ENCODE data around the gene KRT27. TPM values are rescaled to one million over a fixed set of nuclear protein-coding genes. Genes with fewer than 3 reads are reported as not detected.

The KRT27 gene
- total and polyA plus RNA-seq, 2 donors (not counting 3 experiments of a cell fraction or from before 2014, with no cell fraction given), result not detected

- no peaks in the 10 kb centered on the region for H3K36me3 ChIP-seq (ENCODE audit: control insufficient read depth in 2 of 2, extremely low read depth in 1 of 2, insufficient read depth in 2 of 2, low read length in 2 of 2)
- ChIA-PET CTCF (no interaction called here), POLR2A (no interaction called here)
- no peak overlapping the region for H3K4me2 ChIP-seq (ENCODE audit: insufficient read depth, low read length)
- dilution Hi-C loops (cut with MboI; ENCODE audit: extremely low pct_ligation_motif_present, low sequenced_read_pairs) (no loop called here), intact Hi-C loops (cut with micrococcal nuclease) (no loop called here)
- no peaks in the 10 kb centered on the region for H3K27me3 ChIP-seq (ENCODE audit: control insufficient read depth in 2 of 2, insufficient read depth in 2 of 2, low read length in 2 of 2)
- no peak overlapping the region for H3K27ac ChIP-seq (ENCODE audit: insufficient read depth, low read depth, low read length)
- no peak overlapping the region for H3K9ac ChIP-seq (replicated peaks; ENCODE audit: extremely low read depth, insufficient read depth, low read length)
- DNase-seq (ENCODE audit: low read depth, low spot score) (no peak), FAIRE-seq (no peak)
- no peak for TF ChIP-seq GATA2 (IDR thresholded peaks at IDR 0.05; ENCODE audit: insufficient read depth, insufficient read length, low read depth, low read length)
- no peak for TF ChIP-seq JUN (IDR thresholded peaks at IDR 0.05; ENCODE audit: borderline replicate concordance, insufficient read depth, insufficient read length, low read depth)
- no peak for TF ChIP-seq MYC (IDR thresholded peaks at IDR 0.05; ENCODE audit: low read depth, low read length)
- no peak for TF ChIP-seq FOS (IDR thresholded peaks at IDR 0.05; ENCODE audit: borderline replicate concordance, insufficient read depth, low read length)
- no peak for TF ChIP-seq POLR2A (IDR thresholded peaks at IDR 0.05; ENCODE audit: low read depth, low read length)
- TF ChIP-seq EZH2 (IDR thresholded peaks at IDR 0.05; ENCODE audit: borderline replicate concordance, low read depth, low read length, severe bottlenecking), result no peak
- no peak for TF ChIP-seq POLR2AphosphoS5 (IDR thresholded peaks at IDR 0.05; ENCODE audit: insufficient read depth, low read depth, low read length)
- TF ChIP-seq MAX (IDR thresholded peaks at IDR 0.05; ENCODE audit: insufficient read depth, insufficient read length), result no peak
- TF ChIP-seq CTCF (IDR thresholded peaks at IDR 0.05; ENCODE audit: extremely low read depth in 1 of 2, insufficient read depth in 1 of 2, low read depth in 1 of 2, low read length in 2 of 2), result no peak
- H3K4me1 ChIP-seq (ENCODE audit: control insufficient read depth, extremely low read depth, insufficient read depth, low read length), result no peaks in the 10 kb centered on the region
- no peak overlapping the region for H3K4me3 ChIP-seq (replicated peaks in 1 of 3; ENCODE audit: insufficient read depth in 1 of 3, low read depth in 1 of 3, low read length in 3 of 3)
- BruUV-seq (replicated peaks), result no TSS peak
- H4K20me1 ChIP-seq (replicated peaks; ENCODE audit: control insufficient read depth, extremely low read depth, insufficient read depth, low read length), result no peaks in the 10 kb centered on the region
- H3K79me2 ChIP-seq (ENCODE audit: control insufficient read depth, insufficient read depth, low read length), result no peaks in the 10 kb centered on the region
- H3K9me1 ChIP-seq (replicated peaks; ENCODE audit: control insufficient read depth, extremely low read depth, insufficient read depth, low read length), result no peaks in the 10 kb centered on the region
- H2AFZ ChIP-seq (ENCODE audit: low read depth, low read length), result no peak overlapping the region
- no peaks in the 10 kb centered on the region for H3K9me3 ChIP-seq (replicated peaks; ENCODE audit: control insufficient read depth, insufficient read depth, low read length)
Measured at GRCh38 chr17:40753804-40754203, 28.5 kb downstream of the KRT27 start.
